Activated naive CD4-positive, alpha-beta T cell treated with anti-CD3 and anti-CD28 coated beads, Interleukin-2, amount 50 U/mL, for 16 hours (primary cell): ENCODE data around the gene CPD.
"Not testable (repeated sequence)": the region's sequence is repeated elsewhere in the genome, so short reads cannot be mapped to it uniquely, and the experiment has no call there.

Experiments
- DNase-seq: peaks from one replicate; pipeline ENCODE4 v3.0.0-alpha.2; 2020

Gene CPD

GRCh38 chr17:30389756-30390300 lies 11.1 kb downstream of the CPD start:
- DNase-seq: no peak

GRCh38 chr17:30391534-30391933 lies 12.8 kb downstream of the CPD start:
- no peak for DNase-seq

GRCh38 chr17:30393491-30393890 lies 14.8 kb downstream of the CPD start:
- no peak for DNase-seq

- no peak for DNase-seq
Observed at GRCh38 chr17:30393911-30394867, 15.5 kb downstream of the CPD start.

GRCh38 chr17:30395398-30396022 lies 16.8 kb downstream of the CPD start:
- DNase-seq: no peak

GRCh38 chr17:30396129-30396528 lies 17.4 kb downstream of the CPD start:
- no peak for DNase-seq

- no peak for DNase-seq
Observed at GRCh38 chr17:30396612-30397011, 17.9 kb downstream of the CPD start.

- no peak for DNase-seq
Observed at GRCh38 chr17:30398328-30399041, 19.8 kb downstream of the CPD start.

- DNase-seq: no peak
Observed at GRCh38 chr17:30401097-30401496, 22.4 kb downstream of the CPD start.

- no peak for DNase-seq
Observed at GRCh38 chr17:30405161-30405560, 26.4 kb downstream of the CPD start.

- DNase-seq: not testable (repeated sequence)
Observed at GRCh38 chr17:30410627-30411026, 31.9 kb downstream of the CPD start.

- not testable (repeated sequence) for DNase-seq
Observed at GRCh38 chr17:30412008-30412496, 33.3 kb downstream of the CPD start.

GRCh38 chr17:30413109-30413508 lies 34.4 kb downstream of the CPD start:
- DNase-seq: no peak

- no peak for DNase-seq
Observed at GRCh38 chr17:30414486-30414885, 35.8 kb downstream of the CPD start.

- no peak for DNase-seq
Observed at GRCh38 chr17:30415491-30415890, 36.8 kb downstream of the CPD start.

GRCh38 chr17:30418070-30418469 lies 39.3 kb downstream of the CPD start:
- not testable (repeated sequence) for DNase-seq

- no peak for DNase-seq
Observed at GRCh38 chr17:30421592-30421991, 42.9 kb downstream of the CPD start.

GRCh38 chr17:30422171-30422570 lies 43.4 kb downstream of the CPD start:
- DNase-seq: no peak

GRCh38 chr17:30424471-30424870 lies 45.7 kb downstream of the CPD start:
- DNase-seq: no peak

- DNase-seq: no peak
Observed at GRCh38 chr17:30426292-30426691, 47.6 kb downstream of the CPD start.

GRCh38 chr17:30427611-30428010 lies 48.9 kb downstream of the CPD start:
- DNase-seq: no peak

- DNase-seq: no peak
Observed at GRCh38 chr17:30429155-30429554, 50.4 kb downstream of the CPD start.

- no peak for DNase-seq
Observed at GRCh38 chr17:30433514-30433913, 54.8 kb downstream of the CPD start.
